GM23338 (cell line): Measurements from ENCODE around the gene VSTM2B.

Source experiments
- CREB1 ChIP-seq: fragments of 250-450 bp; sonication (Bioruptor Pico); IDR thresholded peaks from 2 replicates; pipeline ENCODE4 v1.5.0; 2020; ENCODE audit warnings: low read depth, mild to moderate bottlenecking, moderate library complexity
- EZH2 ChIP-seq: fragments of 200-600 bp; sonication (generic); IDR thresholded peaks from one replicate; pipeline ENCODE4 v1.8.0; 2017; ENCODE audit warnings: antibody characterized with exemption, mild to moderate bottlenecking, low read depth; ENCODE audit not compliant: unreplicated experiment
- EZH2phosphoT487 ChIP-seq: fragments of 200-600 bp; sonication (generic); IDR thresholded peaks from one replicate; pipeline ENCODE4 v1.8.1; 2018; ENCODE audit warnings: antibody characterized with exemption; ENCODE audit not compliant: unreplicated experiment
- JUNB ChIP-seq: IDR thresholded peaks from one replicate; pipeline ENCODE4 v1.6.1; 2016; ENCODE audit warnings: antibody characterized with exemption; ENCODE audit not compliant: unreplicated experiment
- NANOG ChIP-seq: IDR thresholded peaks from 2 replicates; pipeline ENCODE4 v1.6.1; 2016; ENCODE audit warnings: antibody characterized with exemption, borderline replicate concordance
- POLR2AphosphoS5 ChIP-seq: IDR thresholded peaks from 2 replicates; pipeline ENCODE4 v1.6.1; 2016; ENCODE audit warnings: antibody characterized with exemption, low read depth
- STAT1 ChIP-seq: IDR thresholded peaks from one replicate; pipeline ENCODE4 v1.6.1; 2016; ENCODE audit warnings: antibody characterized with exemption; ENCODE audit not compliant: unreplicated experiment
- ZNF114 ChIP-seq: fragments of 250-450 bp; sonication (Bioruptor Pico); IDR thresholded peaks from 2 replicates; pipeline ENCODE4 v1.5.0; 2020; ENCODE audit warnings: mild to moderate bottlenecking, moderate library complexity
- ZNF331 ChIP-seq: fragments of 250-450 bp; sonication (Bioruptor Pico); IDR thresholded peaks from 2 replicates; pipeline ENCODE4 v1.5.0; 2020; ENCODE audit warnings: low read depth, mild to moderate bottlenecking, moderate library complexity
- TF ChIP-seq, protein P1 (sequence below), 2 experiments: fragments of 200-600 bp in 1 of 2; sonication (generic) in 1 of 2; conservative IDR thresholded peaks; 2 replicates each; pipeline versions ENCODE4 v1.5.1 to v1.6.1; 2016 to 2017; ENCODE audit warnings: antibody characterized with exemption in 2 of 2, low read depth in 2 of 2, mild to moderate bottlenecking in 2 of 2, moderate library complexity in 1 of 2
- TF ChIP-seq, protein P2 (sequence below): IDR thresholded peaks from 2 replicates; pipeline ENCODE4 v1.6.1; 2016; ENCODE audit warnings: antibody characterized with exemption
- TF ChIP-seq, protein P3 (sequence below): IDR thresholded peaks from one replicate; pipeline ENCODE4 v1.6.1; 2018; ENCODE audit warnings: antibody characterized with exemption; ENCODE audit not compliant: unreplicated experiment
- TF ChIP-seq, protein P4 (sequence below): fragments of 250-450 bp; sonication (Bioruptor Pico); IDR thresholded peaks from 2 replicates; pipeline ENCODE4 v1.5.0; 2020; ENCODE audit warnings: mild to moderate bottlenecking, moderate library complexity

DNA sequence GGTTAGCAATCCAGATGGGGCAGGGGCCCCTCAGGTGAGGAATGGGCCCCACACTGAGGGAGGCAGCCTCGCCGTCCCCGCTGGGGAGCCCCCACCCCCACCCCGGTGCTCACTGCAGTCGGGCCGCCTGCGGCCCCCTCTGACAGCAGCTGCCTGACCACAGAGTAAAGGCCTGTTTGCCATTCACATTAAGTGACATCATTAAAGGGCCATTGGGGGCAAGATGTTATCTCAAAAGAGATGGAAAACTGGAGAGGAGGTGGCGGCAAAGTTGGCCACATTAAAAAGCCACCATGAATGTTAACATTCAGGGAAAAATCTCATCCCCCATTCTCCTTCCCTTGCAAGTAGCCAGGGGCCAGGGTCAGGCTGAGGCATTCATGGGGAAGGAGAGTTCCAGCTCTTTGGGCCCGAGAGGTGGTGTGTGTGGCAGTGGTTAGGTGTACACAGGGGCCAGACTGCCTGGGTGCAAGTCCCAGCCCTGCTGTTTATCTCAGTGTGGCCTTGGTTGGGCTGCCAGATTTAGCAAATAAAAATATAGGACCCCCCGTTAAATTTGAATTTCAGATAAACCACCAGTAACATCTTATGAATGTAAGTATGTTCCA, 20.9 kb downstream of the VSTM2B start:
- TF ChIP-seq STAT1, result no peak
- TF ChIP-seq, protein P1, sequence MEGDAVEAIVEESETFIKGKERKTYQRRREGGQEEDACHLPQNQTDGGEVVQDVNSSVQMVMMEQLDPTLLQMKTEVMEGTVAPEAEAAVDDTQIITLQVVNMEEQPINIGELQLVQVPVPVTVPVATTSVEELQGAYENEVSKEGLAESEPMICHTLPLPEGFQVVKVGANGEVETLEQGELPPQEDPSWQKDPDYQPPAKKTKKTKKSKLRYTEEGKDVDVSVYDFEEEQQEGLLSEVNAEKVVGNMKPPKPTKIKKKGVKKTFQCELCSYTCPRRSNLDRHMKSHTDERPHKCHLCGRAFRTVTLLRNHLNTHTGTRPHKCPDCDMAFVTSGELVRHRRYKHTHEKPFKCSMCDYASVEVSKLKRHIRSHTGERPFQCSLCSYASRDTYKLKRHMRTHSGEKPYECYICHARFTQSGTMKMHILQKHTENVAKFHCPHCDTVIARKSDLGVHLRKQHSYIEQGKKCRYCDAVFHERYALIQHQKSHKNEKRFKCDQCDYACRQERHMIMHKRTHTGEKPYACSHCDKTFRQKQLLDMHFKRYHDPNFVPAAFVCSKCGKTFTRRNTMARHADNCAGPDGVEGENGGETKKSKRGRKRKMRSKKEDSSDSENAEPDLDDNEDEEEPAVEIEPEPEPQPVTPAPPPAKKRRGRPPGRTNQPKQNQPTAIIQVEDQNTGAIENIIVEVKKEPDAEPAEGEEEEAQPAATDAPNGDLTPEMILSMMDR (conservative IDR thresholded peaks at IDR 0.05; ENCODE audit: low read depth in 2 of 2), result no peak
- TF ChIP-seq EZH2phosphoT487, result no peak
- TF ChIP-seq, protein P2, sequence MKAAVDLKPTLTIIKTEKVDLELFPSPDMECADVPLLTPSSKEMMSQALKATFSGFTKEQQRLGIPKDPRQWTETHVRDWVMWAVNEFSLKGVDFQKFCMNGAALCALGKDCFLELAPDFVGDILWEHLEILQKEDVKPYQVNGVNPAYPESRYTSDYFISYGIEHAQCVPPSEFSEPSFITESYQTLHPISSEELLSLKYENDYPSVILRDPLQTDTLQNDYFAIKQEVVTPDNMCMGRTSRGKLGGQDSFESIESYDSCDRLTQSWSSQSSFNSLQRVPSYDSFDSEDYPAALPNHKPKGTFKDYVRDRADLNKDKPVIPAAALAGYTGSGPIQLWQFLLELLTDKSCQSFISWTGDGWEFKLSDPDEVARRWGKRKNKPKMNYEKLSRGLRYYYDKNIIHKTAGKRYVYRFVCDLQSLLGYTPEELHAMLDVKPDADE, result no peak
- TF ChIP-seq CREB1 (CRISPR knock-in tag), result no peak
- TF ChIP-seq EZH2, result no peak
- TF ChIP-seq POLR2AphosphoS5, result no peak
- no peak for TF ChIP-seq ZNF331
- TF ChIP-seq, protein P3, sequence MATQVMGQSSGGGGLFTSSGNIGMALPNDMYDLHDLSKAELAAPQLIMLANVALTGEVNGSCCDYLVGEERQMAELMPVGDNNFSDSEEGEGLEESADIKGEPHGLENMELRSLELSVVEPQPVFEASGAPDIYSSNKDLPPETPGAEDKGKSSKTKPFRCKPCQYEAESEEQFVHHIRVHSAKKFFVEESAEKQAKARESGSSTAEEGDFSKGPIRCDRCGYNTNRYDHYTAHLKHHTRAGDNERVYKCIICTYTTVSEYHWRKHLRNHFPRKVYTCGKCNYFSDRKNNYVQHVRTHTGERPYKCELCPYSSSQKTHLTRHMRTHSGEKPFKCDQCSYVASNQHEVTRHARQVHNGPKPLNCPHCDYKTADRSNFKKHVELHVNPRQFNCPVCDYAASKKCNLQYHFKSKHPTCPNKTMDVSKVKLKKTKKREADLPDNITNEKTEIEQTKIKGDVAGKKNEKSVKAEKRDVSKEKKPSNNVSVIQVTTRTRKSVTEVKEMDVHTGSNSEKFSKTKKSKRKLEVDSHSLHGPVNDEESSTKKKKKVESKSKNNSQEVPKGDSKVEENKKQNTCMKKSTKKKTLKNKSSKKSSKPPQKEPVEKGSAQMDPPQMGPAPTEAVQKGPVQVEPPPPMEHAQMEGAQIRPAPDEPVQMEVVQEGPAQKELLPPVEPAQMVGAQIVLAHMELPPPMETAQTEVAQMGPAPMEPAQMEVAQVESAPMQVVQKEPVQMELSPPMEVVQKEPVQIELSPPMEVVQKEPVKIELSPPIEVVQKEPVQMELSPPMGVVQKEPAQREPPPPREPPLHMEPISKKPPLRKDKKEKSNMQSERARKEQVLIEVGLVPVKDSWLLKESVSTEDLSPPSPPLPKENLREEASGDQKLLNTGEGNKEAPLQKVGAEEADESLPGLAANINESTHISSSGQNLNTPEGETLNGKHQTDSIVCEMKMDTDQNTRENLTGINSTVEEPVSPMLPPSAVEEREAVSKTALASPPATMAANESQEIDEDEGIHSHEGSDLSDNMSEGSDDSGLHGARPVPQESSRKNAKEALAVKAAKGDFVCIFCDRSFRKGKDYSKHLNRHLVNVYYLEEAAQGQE, result no peak
- TF ChIP-seq NANOG, result no peak
- TF ChIP-seq ZNF114, result no peak
- TF ChIP-seq JUNB, result no peak
- TF ChIP-seq, protein P4, sequence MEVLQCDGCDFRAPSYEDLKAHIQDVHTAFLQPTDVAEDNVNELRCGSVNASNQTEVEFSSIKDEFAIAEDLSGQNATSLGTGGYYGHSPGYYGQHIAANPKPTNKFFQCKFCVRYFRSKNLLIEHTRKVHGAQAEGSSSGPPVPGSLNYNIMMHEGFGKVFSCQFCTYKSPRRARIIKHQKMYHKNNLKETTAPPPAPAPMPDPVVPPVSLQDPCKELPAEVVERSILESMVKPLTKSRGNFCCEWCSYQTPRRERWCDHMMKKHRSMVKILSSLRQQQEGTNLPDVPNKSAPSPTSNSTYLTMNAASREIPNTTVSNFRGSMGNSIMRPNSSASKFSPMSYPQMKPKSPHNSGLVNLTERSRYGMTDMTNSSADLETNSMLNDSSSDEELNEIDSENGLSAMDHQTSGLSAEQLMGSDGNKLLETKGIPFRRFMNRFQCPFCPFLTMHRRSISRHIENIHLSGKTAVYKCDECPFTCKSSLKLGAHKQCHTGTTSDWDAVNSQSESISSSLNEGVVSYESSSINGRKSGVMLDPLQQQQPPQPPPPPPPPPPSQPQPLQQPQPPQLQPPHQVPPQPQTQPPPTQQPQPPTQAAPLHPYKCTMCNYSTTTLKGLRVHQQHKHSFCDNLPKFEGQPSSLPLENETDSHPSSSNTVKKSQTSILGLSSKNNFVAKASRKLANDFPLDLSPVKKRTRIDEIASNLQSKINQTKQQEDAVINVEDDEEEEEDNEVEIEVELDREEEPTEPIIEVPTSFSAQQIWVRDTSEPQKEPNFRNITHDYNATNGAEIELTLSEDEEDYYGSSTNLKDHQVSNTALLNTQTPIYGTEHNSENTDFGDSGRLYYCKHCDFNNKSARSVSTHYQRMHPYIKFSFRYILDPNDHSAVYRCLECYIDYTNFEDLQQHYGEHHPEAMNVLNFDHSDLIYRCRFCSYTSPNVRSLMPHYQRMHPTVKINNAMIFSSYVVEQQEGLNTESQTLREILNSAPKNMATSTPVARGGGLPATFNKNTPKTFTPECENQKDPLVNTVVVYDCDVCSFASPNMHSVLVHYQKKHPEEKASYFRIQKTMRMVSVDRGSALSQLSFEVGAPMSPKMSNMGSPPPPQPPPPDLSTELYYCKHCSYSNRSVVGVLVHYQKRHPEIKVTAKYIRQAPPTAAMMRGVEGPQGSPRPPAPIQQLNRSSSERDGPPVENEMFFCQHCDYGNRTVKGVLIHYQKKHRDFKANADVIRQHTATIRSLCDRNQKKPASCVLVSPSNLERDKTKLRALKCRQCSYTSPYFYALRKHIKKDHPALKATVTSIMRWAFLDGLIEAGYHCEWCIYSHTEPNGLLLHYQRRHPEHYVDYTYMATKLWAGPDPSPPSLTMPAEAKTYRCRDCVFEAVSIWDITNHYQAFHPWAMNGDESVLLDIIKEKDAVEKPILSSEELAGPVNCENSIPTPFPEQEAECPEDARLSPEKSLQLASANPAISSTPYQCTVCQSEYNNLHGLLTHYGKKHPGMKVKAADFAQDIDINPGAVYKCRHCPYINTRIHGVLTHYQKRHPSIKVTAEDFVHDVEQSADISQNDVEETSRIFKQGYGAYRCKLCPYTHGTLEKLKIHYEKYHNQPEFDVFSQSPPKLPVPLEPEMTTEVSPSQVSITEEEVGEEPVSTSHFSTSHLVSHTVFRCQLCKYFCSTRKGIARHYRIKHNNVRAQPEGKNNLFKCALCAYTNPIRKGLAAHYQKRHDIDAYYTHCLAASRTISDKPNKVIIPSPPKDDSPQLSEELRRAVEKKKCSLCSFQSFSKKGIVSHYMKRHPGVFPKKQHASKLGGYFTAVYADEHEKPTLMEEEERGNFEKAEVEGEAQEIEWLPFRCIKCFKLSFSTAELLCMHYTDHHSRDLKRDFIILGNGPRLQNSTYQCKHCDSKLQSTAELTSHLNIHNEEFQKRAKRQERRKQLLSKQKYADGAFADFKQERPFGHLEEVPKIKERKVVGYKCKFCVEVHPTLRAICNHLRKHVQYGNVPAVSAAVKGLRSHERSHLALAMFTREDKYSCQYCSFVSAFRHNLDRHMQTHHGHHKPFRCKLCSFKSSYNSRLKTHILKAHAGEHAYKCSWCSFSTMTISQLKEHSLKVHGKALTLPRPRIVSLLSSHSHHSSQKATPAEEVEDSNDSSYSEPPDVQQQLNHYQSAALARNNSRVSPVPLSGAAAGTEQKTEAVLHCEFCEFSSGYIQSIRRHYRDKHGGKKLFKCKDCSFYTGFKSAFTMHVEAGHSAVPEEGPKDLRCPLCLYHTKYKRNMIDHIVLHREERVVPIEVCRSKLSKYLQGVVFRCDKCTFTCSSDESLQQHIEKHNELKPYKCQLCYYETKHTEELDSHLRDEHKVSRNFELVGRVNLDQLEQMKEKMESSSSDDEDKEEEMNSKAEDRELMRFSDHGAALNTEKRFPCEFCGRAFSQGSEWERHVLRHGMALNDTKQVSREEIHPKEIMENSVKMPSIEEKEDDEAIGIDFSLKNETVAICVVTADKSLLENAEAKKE (CRISPR knock-in tag), result no peak
